Activated CD4-positive, alpha-beta T cell treated with anti-CD3 and anti-CD28 coated beads for 24 hours (primary cell): ENCODE measurements around the gene SCUBE3.

ENCODE experiments used
- DNase-seq, 2 donors: peaks; one replicate each; pipeline ENCODE4 v3.0.0-alpha.2; 2020; ENCODE audit warnings: low read depth in 2 of 2

SCUBE3 gene

DNA sequence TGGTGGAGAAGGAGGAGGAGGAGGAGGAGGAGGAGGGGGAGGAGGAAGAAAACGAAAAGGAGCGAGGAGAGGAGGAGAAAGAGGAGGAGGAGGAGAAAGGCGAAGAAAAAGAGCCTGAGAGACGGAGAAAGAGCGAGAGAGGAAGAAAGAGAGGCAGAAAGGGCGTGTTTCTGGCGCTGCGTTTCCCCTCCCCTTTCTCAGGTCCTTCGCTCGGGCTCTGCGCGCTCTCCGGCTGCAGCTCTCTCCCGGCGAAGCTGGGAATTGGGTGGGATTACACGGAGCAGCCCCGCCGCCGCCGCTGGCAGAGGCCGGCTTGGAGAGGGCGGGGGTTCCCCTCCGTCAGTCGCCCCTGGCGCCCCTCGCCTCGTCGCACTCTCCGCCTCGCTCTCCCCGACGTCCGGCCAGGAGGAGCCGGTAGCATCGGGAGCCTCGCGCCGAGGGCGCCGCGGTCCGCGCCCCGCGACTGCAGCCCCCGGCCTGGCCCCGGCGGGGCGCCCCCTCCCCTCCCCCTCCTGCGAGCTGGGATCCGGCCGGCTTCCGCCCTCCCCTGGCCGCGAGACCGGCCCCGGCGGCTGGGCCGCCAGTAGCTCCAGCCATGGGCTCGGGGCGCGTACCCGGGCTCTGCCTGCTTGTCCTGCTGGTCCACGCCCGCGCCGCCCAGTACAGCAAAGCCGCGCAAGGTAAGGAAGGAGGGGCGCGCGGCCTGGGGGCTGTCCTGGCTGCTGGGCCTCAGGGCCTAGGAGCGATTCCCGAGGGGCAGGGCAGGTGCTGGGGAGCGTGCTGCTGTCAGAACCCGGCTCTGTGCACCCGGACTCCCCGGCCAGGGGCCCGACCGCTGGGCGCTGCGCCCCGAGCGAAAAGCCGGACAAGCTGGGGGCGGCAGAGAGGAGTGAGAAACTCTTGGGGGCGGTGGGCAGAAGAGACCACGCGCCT is at the start of gene SCUBE3:
TSS of gene SCUBE3 (plus strand) at position 133 of the 933 bp plus-strand sequence. CDS start at position 596, 463 bp downstream.
- no peak for DNase-seq

DNA sequence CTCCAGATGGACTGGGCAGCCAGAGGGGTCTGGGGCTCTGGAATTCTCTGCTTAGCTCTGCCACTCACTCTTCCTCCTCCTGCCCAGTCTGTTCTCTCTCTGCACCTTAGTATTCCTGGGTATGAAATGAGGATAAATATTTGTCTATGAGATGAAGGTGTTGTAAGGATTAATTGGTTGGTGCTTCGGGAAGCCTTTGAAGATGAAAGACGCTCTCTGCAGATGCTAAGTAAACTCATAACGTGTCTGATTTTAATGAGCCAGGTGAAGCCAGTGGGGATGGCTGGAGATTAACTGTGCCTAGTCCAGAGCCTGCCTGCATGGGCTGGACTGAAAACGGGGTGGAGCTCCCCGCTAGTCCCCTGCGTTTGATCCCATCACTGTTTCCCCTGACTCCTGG is 49.5 kb upstream of the SCUBE3 start:
- no peak for DNase-seq

DNA sequence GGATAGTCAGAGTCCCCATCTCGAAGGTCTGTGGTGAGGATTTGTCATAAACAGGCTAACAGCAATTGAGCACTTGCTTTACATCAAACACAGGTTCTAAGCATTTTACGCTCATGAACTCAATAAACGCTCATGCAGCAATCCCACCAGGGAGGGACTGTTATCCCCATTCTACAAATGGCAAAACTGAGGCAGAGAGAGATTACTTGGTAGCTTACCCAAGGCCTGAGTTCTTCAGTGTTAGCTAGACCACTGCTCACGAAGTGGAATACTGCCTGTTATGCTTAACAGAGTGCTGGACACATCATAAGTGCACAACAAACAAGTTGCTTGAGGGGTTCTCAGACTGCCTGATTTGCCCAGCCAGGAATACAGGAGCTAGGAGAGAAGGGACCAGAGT is 48.9 kb upstream of the SCUBE3 start:
- DNase-seq = no peak

DNA sequence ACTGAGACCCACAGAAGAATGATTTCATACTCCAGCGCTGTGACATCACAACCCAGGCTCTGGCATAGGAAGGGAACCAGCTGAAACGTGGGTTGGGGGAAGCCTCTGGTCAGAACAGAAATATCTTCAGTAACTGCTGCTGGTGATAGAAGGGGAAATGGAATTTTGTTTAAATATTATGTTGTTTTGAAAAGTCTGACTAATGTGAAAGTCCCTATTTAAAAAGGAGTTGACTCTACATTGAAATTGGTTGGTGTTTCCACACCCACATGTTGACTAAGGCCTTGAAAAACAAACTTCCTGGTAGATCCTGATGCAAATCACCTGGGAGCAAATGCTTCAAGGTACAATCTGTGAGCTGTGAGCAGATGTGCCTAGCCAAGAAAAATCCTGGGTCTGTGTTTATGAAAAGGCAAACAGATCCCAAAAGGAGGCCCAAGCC is 48.1 kb upstream of the SCUBE3 start:
- no peak for DNase-seq

DNA sequence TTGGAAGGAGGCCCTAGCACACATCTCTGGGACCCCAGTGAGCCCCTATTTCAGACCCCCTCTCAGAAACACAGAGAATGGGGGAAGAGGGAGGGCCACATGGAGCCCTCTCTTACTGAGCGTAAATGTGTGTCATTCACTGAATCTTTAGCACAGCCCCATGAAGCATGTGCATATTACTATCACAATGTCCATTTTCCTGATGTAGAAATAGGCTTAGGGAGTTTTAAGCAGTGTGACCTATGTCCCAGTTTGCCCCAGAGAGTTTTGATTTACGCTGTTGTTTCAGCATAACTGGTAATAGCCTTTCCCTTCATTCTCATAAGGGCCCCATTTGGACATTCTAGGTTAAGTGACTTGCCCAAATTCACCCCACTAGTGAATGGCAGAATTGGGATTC is 47.6 kb upstream of the SCUBE3 start:
- no peak for DNase-seq

DNA sequence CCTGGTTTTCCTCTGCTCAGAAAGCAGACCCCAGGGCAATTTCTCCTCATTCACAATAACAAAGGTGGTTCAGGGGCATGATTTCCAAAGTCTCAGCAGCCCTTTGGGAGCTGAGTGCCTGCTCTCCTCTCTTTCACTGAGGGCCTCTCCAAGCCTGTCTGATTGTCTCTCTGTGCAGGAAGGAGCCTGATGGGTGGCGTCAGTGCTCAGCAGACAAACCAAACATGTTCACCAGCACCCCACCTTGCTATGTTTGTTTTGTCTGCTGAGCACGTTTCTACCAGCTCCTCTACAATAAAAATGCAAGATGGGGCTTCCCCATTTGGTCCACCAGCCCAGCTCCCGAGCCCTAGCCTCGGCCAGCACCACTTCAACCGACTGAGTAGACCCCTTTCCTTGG is 47.2 kb upstream of the SCUBE3 start:
- DNase-seq = no peak

DNA sequence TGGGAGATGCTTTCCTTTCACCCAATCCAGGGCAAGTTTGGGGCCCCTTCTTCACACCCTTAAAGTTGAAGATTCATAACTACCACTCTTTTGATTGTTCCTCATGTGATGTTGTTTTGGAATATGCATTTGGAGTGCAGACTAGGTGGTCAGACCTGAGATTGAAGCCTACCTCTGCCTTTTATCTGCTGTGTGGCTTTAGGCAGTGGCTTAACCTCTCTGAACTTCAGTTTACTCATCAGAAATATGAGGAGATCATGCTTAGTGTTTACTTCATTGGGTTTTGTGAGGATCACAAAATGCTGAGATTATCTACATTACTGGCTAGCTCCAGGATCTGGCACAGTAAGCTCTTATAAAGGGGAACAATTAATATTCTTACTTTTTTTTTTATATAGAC is 46.3 kb upstream of the SCUBE3 start:
- DNase-seq = no peak

DNA sequence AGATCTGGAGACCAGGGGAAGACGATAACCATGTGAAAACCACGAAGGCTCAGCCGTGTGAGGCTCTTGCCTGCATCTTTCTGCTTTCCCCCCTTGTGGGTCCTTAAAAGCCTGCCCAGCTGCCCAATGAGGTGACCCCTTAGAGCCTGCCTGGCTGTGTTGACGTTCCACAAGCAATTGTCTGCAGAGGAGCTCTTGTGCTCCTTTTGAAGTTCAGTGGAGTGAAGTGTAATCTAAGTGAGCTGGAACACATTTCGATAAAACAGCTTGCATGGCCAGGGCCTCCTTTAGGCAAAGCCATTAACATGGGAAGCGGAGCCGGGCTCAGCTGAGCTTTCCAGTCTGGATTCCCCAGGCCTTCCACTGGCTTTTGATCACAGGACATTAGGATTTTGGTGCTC is 45.3 kb upstream of the SCUBE3 start:
- DNase-seq = no peak

DNA sequence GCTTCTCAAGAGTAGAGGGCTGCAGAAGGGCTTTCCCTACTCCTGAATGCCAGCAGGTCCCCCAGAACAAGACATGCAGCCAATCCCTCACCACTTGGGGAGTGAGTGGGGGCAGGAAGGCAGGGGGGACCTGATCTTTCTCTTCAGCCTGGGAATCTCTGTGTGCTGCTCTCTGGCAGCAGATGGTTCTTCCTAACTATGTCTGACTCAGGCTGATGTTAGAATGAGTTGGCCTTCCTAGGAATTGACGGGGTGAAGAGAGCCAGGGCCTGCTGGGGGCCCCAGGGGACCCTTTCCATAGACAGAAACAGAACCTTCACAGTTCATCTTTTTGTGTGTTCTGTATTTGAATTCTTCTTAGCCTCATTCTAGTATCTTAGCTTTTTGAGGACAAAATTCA is 43.6 kb upstream of the SCUBE3 start:
- no peak for DNase-seq

DNA sequence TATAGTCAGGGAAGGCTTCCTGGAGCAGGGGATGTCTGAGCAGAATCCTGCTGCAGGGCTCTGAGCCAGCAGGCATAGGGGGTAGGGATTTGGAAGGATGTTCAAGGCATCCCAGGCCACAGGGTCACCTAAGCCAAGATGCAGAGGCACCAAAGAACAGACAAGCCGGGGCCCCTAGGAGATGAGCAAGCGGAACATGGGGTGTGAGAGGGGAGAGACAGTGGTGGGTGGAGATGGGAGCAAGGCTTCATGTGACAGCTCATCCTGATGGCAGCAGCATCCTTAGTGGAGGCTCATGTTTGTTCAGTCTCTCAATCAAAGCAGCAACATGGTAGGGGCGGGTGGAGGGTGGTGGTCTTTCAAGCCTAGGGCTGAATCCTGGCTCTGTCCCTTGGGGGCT is 42.9 kb upstream of the SCUBE3 start:
- DNase-seq = no peak

DNA sequence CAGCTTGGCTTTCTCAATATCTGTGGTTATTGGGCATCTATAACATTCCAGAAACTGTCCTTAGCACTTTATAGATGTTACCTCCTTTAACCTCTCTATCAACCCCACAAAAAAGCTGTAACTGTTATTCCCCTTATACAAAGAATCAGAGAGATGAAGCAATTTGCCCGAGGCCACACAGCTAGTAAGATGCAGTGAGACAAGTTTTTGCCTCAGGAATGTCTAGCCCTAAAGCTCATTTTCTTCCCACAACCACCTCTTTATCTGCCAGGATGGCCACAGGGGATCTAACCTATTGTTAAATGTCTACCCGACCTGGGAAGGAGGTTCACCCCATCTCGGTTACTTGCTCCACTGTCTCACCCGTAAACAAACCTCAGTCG is 40.7 kb upstream of the SCUBE3 start:
- no peak for DNase-seq

DNA sequence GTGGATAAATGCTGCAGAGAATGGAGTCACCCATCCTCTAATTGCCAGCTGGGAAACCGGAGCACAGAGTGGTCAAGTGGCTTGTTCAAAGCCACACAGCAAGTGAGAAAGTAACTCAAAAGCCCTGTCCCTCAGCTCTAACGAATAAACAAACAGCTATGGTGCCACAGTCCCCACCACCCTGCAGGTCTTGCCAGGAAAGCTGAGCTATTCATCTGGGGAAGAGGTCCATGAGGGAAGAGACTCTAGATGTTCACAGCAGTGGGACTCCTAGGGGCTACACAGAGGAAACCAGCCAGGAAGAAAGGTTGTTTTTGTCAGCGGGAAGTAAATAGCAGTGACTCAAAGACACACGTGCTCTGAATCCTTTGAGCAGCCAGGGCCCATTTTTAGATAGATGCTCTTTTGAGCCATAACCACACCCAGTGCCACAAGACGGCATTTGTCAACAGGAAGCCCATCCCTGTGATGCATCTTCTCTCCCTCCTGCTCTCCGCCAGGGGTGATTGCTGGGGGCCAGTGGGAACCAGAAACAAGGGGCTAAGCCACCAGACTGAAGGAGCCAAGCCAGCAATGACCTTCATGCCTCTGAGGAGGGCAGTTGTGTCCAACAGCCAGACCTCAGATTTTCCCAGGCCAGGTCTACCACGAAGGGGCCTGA is 40.2 kb upstream of the SCUBE3 start:
- no peak for DNase-seq

DNA sequence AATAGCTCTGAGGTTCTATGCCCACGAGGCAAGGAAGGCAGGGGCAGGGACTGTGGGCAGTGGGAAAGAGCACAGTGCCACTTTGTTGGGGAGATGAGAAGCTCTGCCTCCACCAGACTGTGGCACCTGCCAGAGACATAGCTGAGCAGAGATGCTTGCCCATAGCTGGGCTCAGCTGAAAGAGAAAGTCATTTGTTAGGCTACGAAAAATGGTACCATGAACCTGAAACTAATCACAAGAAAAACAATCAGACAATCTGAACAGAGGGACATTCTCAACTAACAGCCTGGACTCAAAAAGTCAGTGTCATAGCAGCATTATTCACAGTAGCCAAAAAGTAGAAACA is 39.7 kb upstream of the SCUBE3 start:
- no peak for DNase-seq

DNA sequence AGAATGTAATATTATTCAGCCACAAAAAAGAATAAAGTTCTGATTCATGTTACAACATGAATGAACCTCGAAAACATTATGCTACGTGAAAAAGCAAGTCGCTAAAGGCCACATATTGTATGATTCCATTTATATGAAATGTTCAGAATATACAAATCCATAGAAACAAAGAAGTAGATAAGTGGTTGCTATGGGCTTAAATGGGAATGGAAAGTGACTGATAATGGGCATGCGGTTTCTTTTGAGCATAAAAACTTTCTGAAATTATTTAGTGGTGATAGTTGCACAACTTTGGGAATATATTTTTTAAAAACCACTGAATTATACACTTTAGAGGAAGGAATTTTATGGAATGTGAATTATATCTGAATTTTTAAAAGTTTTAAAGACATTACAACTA is 39.3 kb upstream of the SCUBE3 start:
- no peak for DNase-seq

DNA sequence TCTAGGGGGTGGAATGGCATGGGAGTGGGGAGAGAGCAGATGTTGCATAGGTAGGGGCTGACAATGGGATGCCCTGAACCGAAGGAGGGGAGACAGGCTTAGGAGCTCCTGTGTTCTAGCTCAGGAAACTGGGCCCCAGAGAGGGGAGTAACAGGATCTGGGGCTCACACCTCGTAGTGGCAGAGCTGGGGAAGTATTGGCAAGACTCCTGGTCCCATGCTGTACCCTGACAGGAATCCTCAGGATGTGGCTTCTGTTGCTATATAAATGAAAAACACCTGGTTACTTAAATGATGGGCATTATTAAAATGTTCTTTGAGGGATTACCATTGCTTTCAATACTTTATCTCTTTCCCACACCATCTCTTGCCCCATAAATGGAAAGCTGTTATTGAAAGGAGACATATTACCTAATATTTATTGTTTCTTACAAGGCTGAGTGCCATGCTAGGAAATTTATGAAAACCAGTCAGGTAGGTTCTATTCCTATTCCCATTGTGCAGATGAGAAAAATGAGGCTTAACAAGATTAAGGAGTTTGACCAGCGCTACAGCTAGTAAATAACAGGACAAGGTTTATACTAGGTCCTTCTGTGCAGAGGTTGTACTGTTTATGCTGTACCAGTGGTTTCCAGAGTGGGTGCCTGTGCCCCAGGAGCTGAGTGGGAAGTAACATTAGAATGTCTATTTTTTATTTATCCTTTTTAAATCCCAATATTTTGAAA is 37.3 kb upstream of the SCUBE3 start:
- DNase-seq = no peak

DNA sequence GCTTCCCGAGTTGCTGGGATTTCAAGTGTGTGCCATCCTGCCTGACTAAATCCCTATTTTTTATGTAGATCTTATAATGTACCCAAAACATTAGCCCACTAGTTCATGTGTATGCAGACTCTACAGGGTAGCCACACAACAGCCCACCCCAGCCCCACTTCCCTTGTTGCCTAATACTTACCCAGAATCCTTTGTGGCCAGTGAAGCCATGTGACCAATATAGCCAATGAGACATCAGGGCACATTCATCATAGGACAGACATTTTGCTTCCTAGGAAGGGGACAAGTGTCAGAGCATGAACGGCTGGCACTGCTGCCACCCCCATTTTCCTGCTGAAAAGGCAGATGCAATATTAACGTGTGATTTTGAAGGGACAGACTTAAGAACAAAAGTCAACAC is 36.6 kb upstream of the SCUBE3 start:
- DNase-seq = no peak

DNA sequence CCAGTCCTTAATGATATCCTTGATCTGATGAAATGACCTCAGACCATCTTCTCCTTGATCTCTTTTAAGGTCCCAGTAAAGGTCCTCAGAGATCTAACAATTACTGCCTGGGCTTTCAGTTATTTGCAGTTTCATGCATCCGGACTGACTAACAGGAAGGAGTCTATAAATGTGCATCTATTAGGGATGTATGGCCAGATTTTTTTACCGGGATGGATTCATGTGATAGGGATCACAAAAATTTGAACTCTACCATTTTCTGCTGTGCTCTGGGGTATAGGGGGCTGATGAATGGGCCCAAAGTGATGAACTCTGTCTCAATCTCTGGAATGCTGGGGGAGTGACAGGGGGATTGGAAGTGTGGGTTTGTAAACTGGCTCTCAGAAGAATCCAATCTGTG is 36.2 kb upstream of the SCUBE3 start:
- DNase-seq = no peak

DNA sequence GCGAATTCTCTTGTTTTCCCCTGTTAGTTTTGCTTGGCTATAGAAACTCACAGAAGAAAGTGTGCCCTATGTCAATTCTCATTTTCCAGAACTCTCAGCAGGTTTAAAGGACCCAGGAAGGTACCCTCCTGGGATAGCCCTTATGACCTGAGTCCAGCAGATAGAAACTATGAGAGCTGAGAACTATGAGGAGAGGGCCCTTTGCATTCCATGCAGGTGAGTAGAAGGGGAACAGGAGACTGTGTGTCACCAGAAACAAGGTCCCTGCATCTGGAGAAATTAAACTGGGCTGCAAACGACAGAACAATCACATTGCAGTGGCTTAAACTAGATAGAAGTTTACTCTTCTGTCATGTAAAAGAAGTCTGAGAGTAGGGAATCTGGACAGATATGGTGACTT is 35.7 kb upstream of the SCUBE3 start:
- DNase-seq = no peak

DNA sequence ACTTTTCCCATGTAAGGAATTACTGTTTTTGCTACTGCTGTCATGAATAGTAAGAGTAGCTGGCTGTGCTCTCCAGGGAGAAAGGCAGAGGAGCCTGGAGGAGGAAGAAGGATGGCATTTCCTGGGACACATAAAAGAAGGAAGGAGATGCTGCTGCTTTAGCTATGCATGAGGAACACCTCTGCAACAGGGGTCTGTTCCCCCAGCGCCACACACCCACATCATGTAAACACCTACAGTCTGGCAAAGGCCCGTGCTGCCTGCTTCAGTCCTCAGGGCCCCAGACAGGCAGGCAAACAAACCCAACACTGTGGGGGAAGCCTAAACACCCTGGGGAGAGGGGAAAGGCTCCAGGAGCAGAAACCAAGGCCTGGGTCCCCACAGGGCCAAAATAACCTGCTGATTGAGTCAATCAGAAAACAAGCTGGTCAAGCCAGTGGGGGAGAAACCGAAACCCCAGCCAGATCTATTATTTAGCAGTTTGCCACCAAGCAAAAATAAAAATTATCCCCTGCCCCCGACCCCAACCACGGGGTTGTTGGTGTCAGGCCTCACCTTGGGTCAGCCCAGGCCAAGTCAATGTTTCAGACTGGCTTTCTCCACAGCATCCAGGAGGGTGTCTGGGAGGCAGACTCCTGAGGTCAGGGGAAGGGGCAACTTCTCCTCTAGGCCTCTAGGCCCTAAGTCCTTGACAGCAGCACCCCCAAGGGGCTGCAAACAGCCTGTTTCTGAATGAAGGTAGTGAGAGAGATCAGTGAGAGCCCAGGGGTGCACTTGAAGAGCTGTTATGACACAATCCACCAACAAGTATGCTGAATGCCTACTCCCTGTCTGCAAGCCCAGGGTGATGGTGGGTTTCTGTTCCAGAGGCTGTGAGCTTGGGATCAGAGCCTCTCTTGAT is 34.6 kb upstream of the SCUBE3 start:
- DNase-seq = no peak

DNA sequence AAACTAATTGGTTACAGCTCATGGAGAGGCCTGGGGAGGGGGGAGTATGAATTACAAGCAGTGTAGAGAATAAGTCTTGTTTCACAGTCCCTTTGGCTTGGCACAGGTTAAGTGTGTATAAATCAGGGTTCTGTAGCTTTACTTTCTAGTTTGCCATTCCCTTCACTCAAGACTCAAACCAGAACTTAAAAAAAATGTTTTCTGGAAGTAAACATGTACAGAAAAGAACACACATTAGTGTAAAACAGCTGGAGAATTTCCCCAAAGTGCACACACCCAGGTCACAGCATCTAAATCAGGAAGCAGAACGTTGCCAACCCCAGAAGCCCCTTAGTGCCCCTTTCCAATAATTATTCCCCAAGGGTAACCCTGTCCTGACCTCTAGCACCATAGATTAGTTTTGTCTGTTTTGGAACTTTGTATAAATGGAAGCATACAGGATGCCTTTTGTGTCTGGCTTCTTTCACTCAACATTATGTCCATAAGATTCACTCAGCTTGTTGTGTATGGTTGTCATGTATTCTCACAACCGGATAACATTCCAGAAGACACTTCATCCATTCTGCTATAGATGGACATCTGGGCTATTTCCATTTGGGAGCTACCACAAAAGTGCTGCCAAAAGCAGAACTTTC is 33.7 kb upstream of the SCUBE3 start:
- DNase-seq = no peak

DNA sequence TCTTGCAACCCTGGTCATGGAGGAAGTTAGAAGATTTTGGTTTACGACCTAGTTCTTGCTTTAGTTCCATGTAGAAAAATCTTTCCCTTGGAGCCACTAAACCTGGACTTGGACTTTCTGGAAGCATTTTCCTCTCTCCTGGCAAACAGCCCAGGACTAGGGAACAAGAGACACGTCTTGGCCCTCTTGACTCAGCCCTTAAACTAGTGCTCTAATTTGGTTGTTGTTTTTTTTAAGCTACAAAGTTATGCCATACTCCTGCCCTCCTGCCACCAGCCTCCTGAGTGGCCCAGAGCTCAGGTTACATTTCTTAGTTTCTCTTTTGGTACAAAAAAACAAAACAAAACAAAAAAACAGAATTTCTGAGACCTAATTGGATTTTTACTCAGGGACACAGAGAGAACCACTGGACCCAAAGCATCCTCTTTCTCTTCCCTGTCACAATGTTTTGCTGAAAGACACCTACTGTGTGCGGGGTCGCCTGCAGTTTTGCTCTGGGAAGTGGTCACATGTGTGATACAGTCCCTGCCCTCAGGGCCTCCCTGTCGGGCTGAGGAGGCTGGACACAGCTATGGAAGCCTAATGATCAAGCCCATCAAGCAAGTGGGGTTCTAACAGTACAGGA is 32.3 kb upstream of the SCUBE3 start:
- no peak for DNase-seq
